DND-41 (cell line): ENCODE results near the gene UST.

Source experiments
- ATAC-seq: fragments of 200-7000 bp; cut with Tn5 transposase; 3 replicates; pipeline ENCODE4 v1.9.1; 2021; ENCODE audit warnings: low read depth; ENCODE audit not compliant: insufficient read depth
- DNase-seq: peaks from one replicate; pipeline ENCODE4 v3.0.0-alpha.2; 2020
- H2AFZ ChIP-seq: 2 replicates; pipeline ENCODE4 v1.6.0; 2012; ENCODE audit warnings: low read depth, low read length
- H3K27ac ChIP-seq: 2 replicates; pipeline ENCODE4 v1.5.1; 2012; ENCODE audit warnings: low read length, inconsistent platforms
- H3K27me3 ChIP-seq: fragments of 200-600 bp; sonication (generic); 2 replicates; pipeline ENCODE4 v1.6.0; 2012; ENCODE audit warnings: low read length, mild to moderate bottlenecking, inconsistent platforms; ENCODE audit not compliant: insufficient read depth, poor library complexity
- H3K36me3 ChIP-seq: 2 replicates; pipeline ENCODE4 v1.5.1; 2012; ENCODE audit warnings: low read length, inconsistent platforms; ENCODE audit not compliant: insufficient read depth
- H3K4me1 ChIP-seq: 2 replicates; pipeline ENCODE4 v1.5.1; 2012; ENCODE audit warnings: mild to moderate bottlenecking, low read length; ENCODE audit not compliant: insufficient read depth
- H3K4me2 ChIP-seq: 2 replicates; pipeline ENCODE4 v1.6.0; 2012; ENCODE audit warnings: mild to moderate bottlenecking, moderate library complexity, low read length, inconsistent platforms; ENCODE audit not compliant: insufficient read depth
- H3K4me3 ChIP-seq, 2 experiments: fragments of 200-600 bp in 1 of 2; shearing (Covaris generic) in 1 of 2; 2 replicates each; pipeline ENCODE4 v1.5.1; 2012 to 2016; ENCODE audit warnings: inconsistent platforms in 2 of 2, low read length in 2 of 2, mild to moderate bottlenecking in 2 of 2, low read depth in 1 of 2, moderate library complexity in 1 of 2
- H3K79me2 ChIP-seq: 2 replicates; pipeline ENCODE4 v1.6.0; 2012; ENCODE audit warnings: low read length, inconsistent platforms; ENCODE audit not compliant: insufficient read depth
- H3K9ac ChIP-seq: 2 replicates; pipeline ENCODE4 v1.6.0; 2012; ENCODE audit warnings: low read depth, mild to moderate bottlenecking, inconsistent platforms, low read length, moderate library complexity
- H3K9me3 ChIP-seq: 2 replicates; pipeline ENCODE4 v1.5.1; 2012; ENCODE audit warnings: low read length, moderate library complexity, mild to moderate bottlenecking, inconsistent platforms; ENCODE audit not compliant: insufficient read depth, severe bottlenecking
- H4K20me1 ChIP-seq: 2 replicates; pipeline ENCODE4 v1.6.0; 2012; ENCODE audit warnings: low read length; ENCODE audit not compliant: insufficient read depth
- EZH2 ChIP-seq: IDR thresholded peaks from 3 replicates; pipeline ENCODE4 v1.6.1; 2012; ENCODE audit warnings: borderline replicate concordance, low read depth, mild to moderate bottlenecking, moderate library complexity, low read length, inconsistent platforms; ENCODE audit not compliant: severe bottlenecking
- TF ChIP-seq, protein P1 (sequence below): IDR thresholded peaks from 2 replicates; pipeline ENCODE4 v1.5.1; 2012; ENCODE audit warnings: borderline replicate concordance, low read length, moderate library complexity, mild to moderate bottlenecking; ENCODE audit not compliant: poor library complexity, severe bottlenecking; ENCODE audit errors: extremely low read depth

UST gene

GRCh38 chr6:149007846-149008245 lies 261.0 kb downstream of the UST start:
- Histone ChIP-seq H3K79me2 (no peaks in the 10 kb centered on the region), H3K9ac (no peak overlapping the region), H3K27me3 (no peaks in the 10 kb centered on the region), H4K20me1 (no peaks in the 10 kb centered on the region), H3K9me3 (no peaks in the 10 kb centered on the region), H3K27ac (no peak overlapping the region), H3K4me2 (no peak overlapping the region), H3K36me3 (peaks cover 3% of the 10 kb centered on the region; the same call in 1 of the 2 replicates), H2AFZ (no peak overlapping the region), H3K4me3 (no peak overlapping the region), H3K4me1 (no peaks in the 10 kb centered on the region)
- TF ChIP-seq EZH2: no peak
- TF ChIP-seq, protein P1, sequence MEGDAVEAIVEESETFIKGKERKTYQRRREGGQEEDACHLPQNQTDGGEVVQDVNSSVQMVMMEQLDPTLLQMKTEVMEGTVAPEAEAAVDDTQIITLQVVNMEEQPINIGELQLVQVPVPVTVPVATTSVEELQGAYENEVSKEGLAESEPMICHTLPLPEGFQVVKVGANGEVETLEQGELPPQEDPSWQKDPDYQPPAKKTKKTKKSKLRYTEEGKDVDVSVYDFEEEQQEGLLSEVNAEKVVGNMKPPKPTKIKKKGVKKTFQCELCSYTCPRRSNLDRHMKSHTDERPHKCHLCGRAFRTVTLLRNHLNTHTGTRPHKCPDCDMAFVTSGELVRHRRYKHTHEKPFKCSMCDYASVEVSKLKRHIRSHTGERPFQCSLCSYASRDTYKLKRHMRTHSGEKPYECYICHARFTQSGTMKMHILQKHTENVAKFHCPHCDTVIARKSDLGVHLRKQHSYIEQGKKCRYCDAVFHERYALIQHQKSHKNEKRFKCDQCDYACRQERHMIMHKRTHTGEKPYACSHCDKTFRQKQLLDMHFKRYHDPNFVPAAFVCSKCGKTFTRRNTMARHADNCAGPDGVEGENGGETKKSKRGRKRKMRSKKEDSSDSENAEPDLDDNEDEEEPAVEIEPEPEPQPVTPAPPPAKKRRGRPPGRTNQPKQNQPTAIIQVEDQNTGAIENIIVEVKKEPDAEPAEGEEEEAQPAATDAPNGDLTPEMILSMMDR: no peak
- no peak for ATAC-seq
- DNase-seq: no peak

DNA sequence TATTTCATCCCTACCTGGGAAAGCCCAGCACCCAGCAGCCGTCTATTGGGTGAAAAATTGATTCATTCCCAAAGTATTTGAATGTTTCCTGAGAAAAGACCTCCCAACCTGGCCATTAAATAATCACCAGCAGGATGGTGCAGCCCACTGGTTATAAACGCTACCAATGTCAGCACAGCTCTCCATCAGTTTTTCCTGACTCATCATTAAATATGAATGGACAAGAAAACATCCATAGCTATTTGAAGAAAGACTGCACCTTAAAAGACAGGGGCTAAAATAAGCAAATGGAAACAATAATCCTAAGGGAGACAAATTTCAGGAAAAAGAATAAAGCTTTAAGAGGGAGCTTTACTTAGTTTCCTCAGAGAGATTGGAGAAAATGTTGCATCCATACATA lies 261.9 kb downstream of the UST start:
- Histone ChIP-seq H3K36me3 (peaks cover 3% of the 10 kb centered on the region; the same call in 1 of the 2 replicates), H3K9me3 (no peaks in the 10 kb centered on the region), H3K79me2 (no peaks in the 10 kb centered on the region), H3K9ac (no peak overlapping the region), H2AFZ (no peak overlapping the region), H4K20me1 (no peaks in the 10 kb centered on the region), H3K27me3 (no peaks in the 10 kb centered on the region), H3K4me3 (no peak overlapping the region), H3K27ac (no peak overlapping the region), H3K4me2 (no peak overlapping the region), H3K4me1 (no peaks in the 10 kb centered on the region)
- no peak for ATAC-seq
- no peak for DNase-seq
- TF ChIP-seq EZH2: no peak
- TF ChIP-seq, protein P1: no peak

DNA sequence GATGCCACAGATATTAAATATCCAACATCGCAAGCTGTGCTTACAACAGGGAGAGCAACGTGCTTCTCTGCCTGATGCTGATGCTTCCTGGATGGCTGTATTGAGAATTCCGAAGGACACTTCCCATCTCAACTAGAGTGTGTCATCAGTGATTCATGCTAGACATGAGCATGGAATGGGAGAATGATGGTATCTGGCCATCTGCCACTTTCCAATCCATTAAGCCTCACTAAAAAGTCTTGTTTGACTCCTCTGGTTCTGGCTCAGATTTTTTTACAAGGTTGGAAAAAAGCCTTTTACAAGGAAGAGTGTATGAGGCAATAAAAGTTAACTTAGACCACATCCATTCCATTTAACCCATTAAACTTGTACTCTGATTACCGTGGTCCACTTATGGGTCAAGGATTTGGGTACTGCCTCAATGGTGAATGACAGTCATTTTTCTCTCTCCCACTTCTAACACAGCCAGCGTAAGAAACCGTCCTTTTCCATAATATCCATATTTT lies 265.3 kb downstream of the UST start:
- Histone ChIP-seq H3K4me2 (no peak overlapping the region), H4K20me1 (no peaks in the 10 kb centered on the region), H3K9ac (no peak overlapping the region), H3K27ac (no peak overlapping the region), H3K27me3 (no peaks in the 10 kb centered on the region), H3K4me3 (no peak overlapping the region), H3K79me2 (no peaks in the 10 kb centered on the region), H3K9me3 (no peaks in the 10 kb centered on the region), H3K4me1 (no peaks in the 10 kb centered on the region), H2AFZ (no peak overlapping the region), H3K36me3 (no peaks in the 10 kb centered on the region)
- TF ChIP-seq, protein P1: no peak
- no peak for TF ChIP-seq EZH2
- DNase-seq (no peak), ATAC-seq (no peak)
